Choroid plexus epithelial cell (primary cell): ENCODE data around the gene LIX1L.

Experiments
- DNase-seq: peaks from one replicate; pipeline ENCODE4 v3.0.0-alpha.2; 2010; ENCODE audit warnings: low read depth
- H3K4me3 ChIP-seq: 2 replicates; pipeline ENCODE4 v1.5.1; 2011; ENCODE audit warnings: low read depth, mild to moderate bottlenecking, control low read depth, low read length, moderate library complexity
- CTCF ChIP-seq: conservative IDR thresholded peaks from 2 replicates; pipeline ENCODE4 v1.5.1; 2011; ENCODE audit warnings: low read depth, mild to moderate bottlenecking, control low read depth, inconsistent platforms, low read length, moderate library complexity

Gene LIX1L

GRCh38 chr1:145957443-145958319, at the start of gene LIX1L:
Gene LIX1L, minus strand, starts transcription at chr1:145958017. Its CDS starts 90 bp downstream, at chr1:145957927.
- peak; percentile 98 for DNase-seq
- no peak for TF ChIP-seq CTCF
- peak within 1 kb of the TSS; percentile 84 for H3K4me3 ChIP-seq

GRCh38 chr1:146001709-146002108, 43.9 kb upstream of the LIX1L start:
- no peak for DNase-seq
- TF ChIP-seq CTCF, result no peak
- H3K4me3 ChIP-seq, result no peak overlapping the region

- H3K4me3 ChIP-seq, result no peak overlapping the region
- no peak for TF ChIP-seq CTCF
- DNase-seq, result no peak
Observed at GRCh38 chr1:145999321-146000024, 41.7 kb upstream of the LIX1L start.

- peak overlapping the region; percentile 93 for H3K4me3 ChIP-seq
- peak; percentile 18 for TF ChIP-seq CTCF
- no peak for DNase-seq
Observed at GRCh38 chr1:145997718-145998023, 39.9 kb upstream of the LIX1L start.

- TF ChIP-seq CTCF, result no peak
- no peak for DNase-seq
- H3K4me3 ChIP-seq, result peak overlapping the region; percentile 93
Observed at GRCh38 chr1:145997016-145997717, 39.4 kb upstream of the LIX1L start.

GRCh38 chr1:145996433-145997015, 38.7 kb upstream of the LIX1L start, which contains the start of gene TXNIP:
Gene TXNIP, minus strand, starts transcription at chr1:145996579. Its CDS starts 313 bp downstream, at chr1:145996266.
- TF ChIP-seq CTCF, result no peak

More at GRCh38 chr1:145996433-145997015, 38.7 kb upstream of the LIX1L start, which contains the start of gene TXNIP:
- peak within 1 kb of the TSS; percentile 93 for H3K4me3 ChIP-seq
- peak; percentile 99 for DNase-seq
